ENCODE data around the gene C5orf63. TPM values are rescaled to one million over a fixed set of nuclear protein-coding genes. Genes with fewer than 3 reads are reported as not detected.

The C5orf63 gene
- total and polyA plus RNA-seq, 2 of the 13 experiments (the other 11 are each of a cell fraction or from before 2014, with no cell fraction given): 7.9 to 8.8 TPM

GRCh38 chr5:127030259-127031146 is 42.8 kb downstream of the C5orf63 start, which contains the start of gene MARCHF3 (continued):
- TF ChIP-seq ZNF329 (CRISPR knock-in tag; IDR thresholded peaks at IDR 0.05; ENCODE audit: low read depth) (peak; percentile 50; the same call in 1 of the 2 replicates), ZNF30 (CRISPR knock-in tag; IDR thresholded peaks at IDR 0.05) (no peak), TBL1XR1 (IDR thresholded peaks at IDR 0.05; ENCODE audit: borderline replicate concordance, low read length, partially characterized antibody) (no peak), MYC (CRISPR knock-in tag; IDR thresholded peaks at IDR 0.05; ENCODE audit: borderline replicate concordance) (peak; percentile 68; the same call in 1 of the 2 replicates), ZNF781 (CRISPR knock-in tag; IDR thresholded peaks at IDR 0.05; ENCODE audit: borderline replicate concordance, not compliant biosample characterization) (no peak), RBAK (CRISPR knock-in tag; IDR thresholded peaks at IDR 0.05) (no peak), MXD3 (CRISPR knock-in tag; IDR thresholded peaks at IDR 0.05) (peak; percentile 16; the same call in 1 of the 2 replicates), ZNF879 (CRISPR knock-in tag; IDR thresholded peaks at IDR 0.05) (0 out of 2 replicates have a peak, but pooled peaks have one; percentile 74), KAT8 (CRISPR knock-in tag; IDR thresholded peaks at IDR 0.05) (no peak; the same call in none of the 2 replicates), RBFOX2 (IDR thresholded peaks at IDR 0.05; ENCODE audit: low read depth, low read length) (peak; percentile 95), TCF7 (IDR thresholded peaks at IDR 0.05; ENCODE audit: low read depth) (no peak), ZNF83 (CRISPR knock-in tag; IDR thresholded peaks at IDR 0.05; ENCODE audit: borderline replicate concordance) (no peak), MTERF4 (CRISPR knock-in tag; IDR thresholded peaks at IDR 0.05) (peak; percentile 89; the same call in 1 of the 2 replicates), KDM1A (CRISPR knock-in tag; IDR thresholded peaks at IDR 0.05) (no peak), GPN1 (CRISPR knock-in tag; IDR thresholded peaks at IDR 0.05; ENCODE audit: borderline replicate concordance) (0 out of 2 replicates have a peak, but pooled peaks have one; percentile 37), BATF2 (CRISPR knock-in tag; IDR thresholded peaks at IDR 0.05) (peak; percentile 76), PCBP2 (optimal IDR thresholded peaks at IDR 0.05; ENCODE audit: low read depth, low read length, poor library complexity, severe bottlenecking) (no peak), ZFP36L2 (CRISPR knock-in tag; IDR thresholded peaks at IDR 0.05) (no peak), SKI (IDR thresholded peaks at IDR 0.05; ENCODE audit: partially characterized antibody) (peak; percentile 90), DMAP1 (CRISPR knock-in tag; IDR thresholded peaks at IDR 0.05) (no peak), UBTF (CRISPR knock-in tag; IDR thresholded peaks at IDR 0.05) (peak; percentile 95), ZNF274 (CRISPR knock-in tag; IDR thresholded peaks at IDR 0.05) (peak; percentile 82; the same call in 1 of the 2 replicates), ZFP62 (CRISPR knock-in tag; IDR thresholded peaks at IDR 0.05) (no peak), HNF4G (IDR thresholded peaks at IDR 0.05; ENCODE audit: borderline replicate concordance, low read depth, low read length) (no peak; the same call in 1 of the 2 replicates), HNF4G (CRISPR knock-in tag; IDR thresholded peaks at IDR 0.05; ENCODE audit: borderline replicate concordance, low read depth) (peak; percentile 46; the same call in 1 of the 2 replicates), NFATC3 (CRISPR knock-in tag; IDR thresholded peaks at IDR 0.05) (0 out of 2 replicates have a peak, but pooled peaks have one; percentile 48), GABPB1 (CRISPR knock-in tag; IDR thresholded peaks at IDR 0.05) (peak; percentile 80)
